Activated CD4-positive, alpha-beta T cell treated with anti-CD3 and anti-CD28 coated beads, Interleukin-2, amount 10 ng/mL, durations not matched to agents 7 days and 5 days (primary cell): Measurements from ENCODE around the gene TNNC2. TPM values are rescaled to one million over a fixed set of nuclear protein-coding genes. Genes with fewer than 3 reads are reported as not detected.
"Not testable (repeated sequence)": the region's sequence is repeated elsewhere in the genome, so short reads cannot be mapped to it uniquely, and the experiment has no call there.

Experiments used
- CTCF ChIA-PET: fragments of 350-600 bp; sonication (Branson Sonifier 250); formaldehyde crosslinking; loops from one replicate; lab custom pipeline; 2021; ENCODE audit warnings: antibody characterized with exemption; lab: Charles Lee
- POLR2A ChIA-PET: fragments of 350-600 bp; sonication (Branson Sonifier 250); formaldehyde crosslinking; loops from one replicate; lab custom pipeline; 2021; ENCODE audit warnings: antibody characterized with exemption; lab: Charles Lee
- DNase-seq: peaks from one replicate; pipeline ENCODE4 v3.0.0-alpha.2; 2020
- H3K27ac Mint-ChIP-seq: one replicate; pipeline ENCODE4 v1.8.0; 2021; ENCODE audit warnings: mild to moderate bottlenecking, moderate library complexity, mixed read lengths
- H3K27me3 Mint-ChIP-seq: one replicate; pipeline ENCODE4 v1.8.0; 2021; ENCODE audit warnings: mixed read lengths
- H3K36me3 Mint-ChIP-seq: one replicate; pipeline ENCODE4 v1.8.0; 2021; ENCODE audit warnings: low read depth, mixed read lengths
- H3K4me1 Mint-ChIP-seq: one replicate; pipeline ENCODE4 v1.8.0; 2021; ENCODE audit warnings: mixed read lengths
- H3K4me3 Mint-ChIP-seq: one replicate; pipeline ENCODE4 v1.8.0; 2021; ENCODE audit warnings: mild to moderate bottlenecking, moderate library complexity, mixed read lengths
- H3K9me3 Mint-ChIP-seq: one replicate; pipeline ENCODE4 v1.8.0; 2021; ENCODE audit warnings: mixed read lengths
- total RNA-seq, 2 experiments: library from RNA; stranded (reverse); gene quantifications; one replicate each; pipeline ENCODE4 v1.2.3, GENCODE V29; 2021

TNNC2 gene
- total RNA-seq, result not detected

GRCh38 chr20:45827030-45827652 is at the start of gene TNNC2:
TNNC2 (minus strand) TSS chr20:45827312; CDS start chr20:45827248, 64 bp downstream.
- CTCF ChIA-PET, result interaction anchor here (1.0 to 1.5 kb wide), 3 partner anchors 8 to 161 kb away, joined by 3 read pairs; no protein-coding TSS in a partner anchor
- Mint-ChIP-seq H3K27me3 (peaks cover 28% of the 10 kb centered on the region), H3K9me3 (no peaks in the 10 kb centered on the region), H3K4me3 (no peak within 1 kb of the TSS), H3K4me1 (peaks cover 19% of the 10 kb centered on the region), H3K27ac (no peak within 1 kb of the TSS), H3K36me3 (no peaks in the 10 kb centered on the region)
- POLR2A ChIA-PET, result no interaction called here
- no peak for DNase-seq

DNA sequence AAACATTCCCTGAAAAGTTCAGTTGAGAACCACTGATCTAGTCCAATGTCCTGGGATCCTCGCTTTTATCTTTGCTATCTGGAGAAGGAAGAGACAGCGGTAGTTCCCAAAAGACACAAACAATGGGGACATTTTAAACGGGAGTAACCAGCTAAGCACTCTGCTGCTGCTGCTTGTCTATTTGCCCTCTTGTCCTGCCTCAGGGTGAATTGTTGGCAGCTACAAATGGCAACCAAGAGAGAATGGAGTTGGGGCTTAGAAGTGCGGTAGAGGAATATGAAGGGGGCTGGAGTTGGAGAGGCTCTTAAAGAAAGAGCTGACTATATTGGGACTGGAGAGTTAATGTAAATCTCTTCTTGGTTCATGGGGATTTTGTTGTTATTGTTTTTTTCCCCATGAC is 47.5 kb upstream of the TNNC2 start:
- Mint-ChIP-seq H3K27me3 (no peaks in the 10 kb centered on the region), H3K4me1 (no peaks in the 10 kb centered on the region), H3K4me3 (no peak overlapping the region), H3K36me3 (peaks cover 7% of the 10 kb centered on the region), H3K27ac (no peak overlapping the region), H3K9me3 (no peaks in the 10 kb centered on the region)
- POLR2A ChIA-PET, result no interaction called here
- no peak for DNase-seq
- CTCF ChIA-PET, result interaction anchor here (0.7 to 1.7 kb wide), 4 partner anchors 10 to 46 kb away, joined by 3 to 4 read pairs (median 3); no protein-coding TSS in a partner anchor

GRCh38 chr20:45874104-45874481 is 47.0 kb upstream of the TNNC2 start:
- POLR2A ChIA-PET, H3K4me3 Mint-ChIP-seq, H3K36me3 Mint-ChIP-seq, H3K4me1 Mint-ChIP-seq, H3K27me3 Mint-ChIP-seq, DNase-seq, H3K9me3 Mint-ChIP-seq, H3K27ac Mint-ChIP-seq: not testable (repeated sequence)
- CTCF ChIA-PET, result interaction anchor here (0.7 to 1.7 kb wide), 5 partner anchors 9 to 47 kb away, joined by 3 to 4 read pairs (median 3); no protein-coding TSS in a partner anchor

DNA sequence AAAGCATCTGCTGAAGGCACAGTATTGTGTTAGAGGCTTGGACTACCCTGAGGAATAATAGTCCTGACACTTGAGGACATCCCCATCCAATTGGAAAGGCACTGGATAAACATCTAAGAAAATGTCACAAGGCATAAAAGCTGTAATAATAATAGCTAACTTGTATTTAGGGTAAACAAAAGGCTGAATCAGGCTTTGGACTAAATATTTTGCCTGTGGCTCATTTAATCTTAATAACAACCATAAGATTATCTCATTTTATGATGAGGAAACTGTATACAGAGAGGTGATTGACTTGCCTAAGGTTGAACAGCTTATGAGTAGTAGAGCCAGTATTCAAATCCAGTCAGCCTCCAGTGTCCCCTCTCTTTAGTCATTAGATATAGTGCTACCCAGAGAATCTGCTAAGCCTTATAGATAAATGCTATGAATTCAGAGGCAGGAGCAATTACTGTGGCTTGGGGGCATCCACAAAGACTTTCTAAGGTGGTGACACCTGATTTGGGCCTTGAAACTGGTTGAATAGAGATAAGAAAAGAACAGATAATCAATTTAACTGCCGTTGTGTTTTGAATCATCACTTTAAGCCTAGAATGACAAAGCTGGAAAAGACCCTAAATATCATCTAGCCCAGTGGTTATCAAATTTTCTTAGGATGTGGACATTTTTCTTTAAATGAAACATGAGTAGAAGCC is 46.4 kb upstream of the TNNC2 start:
- H3K9me3 Mint-ChIP-seq, result no peaks in the 10 kb centered on the region
- no peaks in the 10 kb centered on the region for H3K27me3 Mint-ChIP-seq
- peaks cover 6% of the 10 kb centered on the region for H3K36me3 Mint-ChIP-seq
- H3K27ac Mint-ChIP-seq, result no peak overlapping the region
- POLR2A ChIA-PET, result no interaction called here
- no peak overlapping the region for H3K4me3 Mint-ChIP-seq
- no peaks in the 10 kb centered on the region for H3K4me1 Mint-ChIP-seq
- CTCF ChIA-PET, result interaction anchor here (0.8 to 1.6 kb wide), 4 partner anchors 13 to 60 kb away, joined by 3 to 4 read pairs (median 3); no protein-coding TSS in a partner anchor
- DNase-seq, result no peak

DNA sequence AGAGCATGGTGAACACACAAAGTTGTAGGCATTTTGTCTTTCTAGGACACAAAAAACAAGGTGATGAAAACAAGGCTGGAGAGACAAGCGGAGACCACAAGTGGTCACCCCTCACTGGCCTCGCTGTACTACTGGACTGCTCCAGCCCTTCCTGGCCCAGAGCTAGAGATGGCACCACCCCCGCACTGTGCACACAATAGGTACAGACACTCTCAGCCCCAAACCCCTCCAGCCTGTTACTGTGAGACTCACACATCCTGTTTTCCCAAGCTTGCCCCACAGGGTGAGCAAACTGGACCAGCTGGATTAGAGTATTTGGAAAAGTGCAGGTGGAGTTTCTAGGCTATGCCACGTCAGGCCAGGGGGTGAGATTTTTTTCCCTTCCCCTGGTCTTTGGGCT is 45.5 kb upstream of the TNNC2 start:
- H3K27me3 Mint-ChIP-seq, result no peaks in the 10 kb centered on the region
- ChIA-PET CTCF (interaction anchor here (0.8 to 1.6 kb wide), 4 partner anchors 12 to 59 kb away, joined by 3 to 5 read pairs (median 4); partner anchors contain the start of genes CTSA and NEURL2), POLR2A (no interaction called here)

DNA sequence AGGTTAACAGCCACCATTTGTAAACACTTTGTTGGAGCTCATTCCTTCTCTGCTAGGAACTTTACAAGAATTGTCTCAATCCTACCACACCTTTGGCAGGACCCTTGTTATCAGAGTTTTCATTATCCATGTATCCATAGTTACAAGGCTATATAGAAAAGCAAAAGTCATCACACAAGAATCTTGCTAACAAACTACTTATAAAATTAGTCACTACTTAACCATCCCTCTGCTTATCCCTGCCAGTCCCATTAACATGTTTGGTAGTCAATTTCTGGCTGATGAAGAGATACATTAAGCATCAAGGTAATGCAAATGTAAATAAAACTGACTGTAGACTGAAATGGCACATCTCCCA is 40.7 kb upstream of the TNNC2 start:
- no peaks in the 10 kb centered on the region for H3K36me3 Mint-ChIP-seq
- no peak overlapping the region for H3K27ac Mint-ChIP-seq
- ChIA-PET CTCF (interaction anchor here (0.6 to 1.3 kb wide), 2 partner anchors 13 to 1178 kb away, joined by 3 read pairs; partner anchors contain the start of gene ZSWIM1), POLR2A (no interaction called here)
- DNase-seq, result no peak
- no peaks in the 10 kb centered on the region for H3K4me1 Mint-ChIP-seq
- H3K27me3 Mint-ChIP-seq, result no peaks in the 10 kb centered on the region
- no peaks in the 10 kb centered on the region for H3K9me3 Mint-ChIP-seq
- no peak overlapping the region for H3K4me3 Mint-ChIP-seq

More for the DNA sequence above, 45.5 kb upstream of the TNNC2 start:
- no peak overlapping the region for H3K4me3 Mint-ChIP-seq
- no peak for DNase-seq
- no peaks in the 10 kb centered on the region for H3K9me3 Mint-ChIP-seq
- no peak overlapping the region for H3K27ac Mint-ChIP-seq
- no peaks in the 10 kb centered on the region for H3K4me1 Mint-ChIP-seq
- H3K36me3 Mint-ChIP-seq, result peaks cover 6% of the 10 kb centered on the region

- no peaks in the 10 kb centered on the region for H3K36me3 Mint-ChIP-seq
- H3K27me3 Mint-ChIP-seq, result no peaks in the 10 kb centered on the region
- H3K4me3 Mint-ChIP-seq, result no peak overlapping the region
- POLR2A ChIA-PET, result interaction anchor here (1.2 kb wide), 1 partner anchor 13 kb away, joined by 3 read pairs; no protein-coding TSS in a partner anchor
- CTCF ChIA-PET, result interaction anchor here (1.3 kb wide), 1 partner anchor 14 kb away, joined by 3 read pairs; the partner anchor contains the start of gene ZSWIM1
- no peak for DNase-seq
- H3K4me1 Mint-ChIP-seq, result no peaks in the 10 kb centered on the region
- no peaks in the 10 kb centered on the region for H3K9me3 Mint-ChIP-seq
- no peak overlapping the region for H3K27ac Mint-ChIP-seq
Measured at GRCh38 chr20:45867136-45867818, 40.2 kb upstream of the TNNC2 start.

DNA sequence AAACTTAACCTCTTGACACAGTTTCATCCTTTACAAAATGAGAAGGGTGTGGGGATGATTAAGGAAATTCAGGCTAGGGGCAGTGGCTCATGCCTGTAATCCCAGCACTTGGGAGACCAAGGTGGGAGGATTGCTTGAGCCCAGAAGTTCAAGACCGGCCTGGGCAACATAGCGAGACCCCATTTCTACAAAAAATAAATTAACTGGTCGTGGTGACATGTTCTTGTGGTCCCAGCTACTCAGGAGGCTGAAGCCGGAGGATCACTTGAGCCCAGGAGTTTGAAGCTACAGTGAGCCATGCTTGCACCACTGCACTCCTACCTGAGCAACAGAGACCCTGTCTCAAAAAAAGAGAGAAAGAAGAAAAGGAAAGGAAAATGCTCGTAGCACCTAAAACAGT is 39.3 kb upstream of the TNNC2 start:
- DNase-seq, result no peak
- Mint-ChIP-seq H3K27ac (no peak overlapping the region), H3K9me3 (no peaks in the 10 kb centered on the region), H3K4me3 (no peak overlapping the region), H3K4me1 (no peaks in the 10 kb centered on the region), H3K27me3 (no peaks in the 10 kb centered on the region), H3K36me3 (no peaks in the 10 kb centered on the region)
- ChIA-PET POLR2A (interaction anchor here (1.2 kb wide), 1 partner anchor 14 kb away, joined by 3 read pairs; no protein-coding TSS in a partner anchor), CTCF (no interaction called here)

DNA sequence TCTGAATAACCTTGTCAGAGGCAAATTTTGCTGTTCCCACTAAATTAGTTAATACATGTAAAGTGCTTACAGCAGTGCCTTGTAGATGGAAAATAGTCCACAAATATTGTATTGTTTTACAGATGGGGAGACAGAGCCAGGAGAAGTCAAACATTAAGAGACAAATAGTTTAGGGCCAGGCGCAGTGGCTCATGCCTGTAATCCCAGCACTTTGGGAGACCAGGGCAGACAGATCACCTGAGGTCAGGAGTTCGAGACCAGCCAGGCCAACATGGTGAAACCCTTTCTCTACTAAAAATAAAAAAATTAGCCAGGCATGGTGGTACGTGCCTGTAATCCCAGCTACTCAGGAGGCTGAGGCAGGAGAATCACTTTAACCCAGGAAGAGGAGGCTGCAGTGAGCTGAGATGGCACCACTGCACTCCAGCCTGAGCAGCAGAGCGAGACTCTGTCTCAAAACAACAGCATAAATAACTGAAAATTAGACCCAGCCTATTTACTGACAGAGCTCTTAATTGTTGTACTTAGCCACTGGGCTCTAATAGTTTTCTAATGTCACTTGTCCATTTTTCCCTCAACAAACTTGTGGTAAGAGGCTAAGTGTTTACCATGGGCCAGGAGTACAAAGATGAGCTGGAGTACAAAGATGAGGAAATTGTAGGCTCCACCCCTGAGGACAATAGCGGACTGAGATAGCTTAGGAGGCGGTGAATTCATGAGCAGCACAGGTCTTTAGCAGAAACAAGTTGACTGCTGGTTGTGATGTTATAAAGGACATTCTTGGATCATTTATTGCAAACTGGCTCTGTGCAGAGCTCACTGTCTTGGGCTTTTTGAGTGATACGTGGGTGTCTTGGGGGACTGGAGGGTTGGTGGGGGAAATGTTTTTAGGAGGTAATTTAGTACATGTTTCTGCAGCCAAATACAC is 36.7 kb upstream of the TNNC2 start:
- Mint-ChIP-seq H3K4me3 (no peak overlapping the region), H3K36me3 (peaks cover 4% of the 10 kb centered on the region), H3K4me1 (peaks cover 14% of the 10 kb centered on the region), H3K9me3 (no peaks in the 10 kb centered on the region), H3K27ac (no peak overlapping the region), H3K27me3 (no peaks in the 10 kb centered on the region)
- ChIA-PET POLR2A (interaction anchor here (0.6 kb wide), 1 partner anchor 17 kb away, joined by 5 read pairs; the partner anchor contains the start of gene ZSWIM1), CTCF (interaction anchor here (0.8 to 1.4 kb wide), 5 partner anchors 14 to 33 kb away, joined by 3 to 6 read pairs (median 3); no protein-coding TSS in a partner anchor)
- no peak for DNase-seq

GRCh38 chr20:45861221-45862075 is 34.3 kb upstream of the TNNC2 start:
- no peak overlapping the region for H3K4me3 Mint-ChIP-seq
- no peaks in the 10 kb centered on the region for H3K9me3 Mint-ChIP-seq
- no peak for DNase-seq
- peaks cover 29% of the 10 kb centered on the region for H3K4me1 Mint-ChIP-seq
- no peaks in the 10 kb centered on the region for H3K27me3 Mint-ChIP-seq
- H3K36me3 Mint-ChIP-seq, result peaks cover 8% of the 10 kb centered on the region
- ChIA-PET POLR2A (no interaction called here), CTCF (interaction anchor here (0.8 to 1.1 kb wide), 2 partner anchors 13 to 60 kb away, joined by 3 to 4 read pairs; no protein-coding TSS in a partner anchor)
- no peak overlapping the region for H3K27ac Mint-ChIP-seq

GRCh38 chr20:45860560-45861220 is 33.6 kb upstream of the TNNC2 start:
- no peak for DNase-seq
- Mint-ChIP-seq H3K9me3 (no peaks in the 10 kb centered on the region), H3K27ac (no peak overlapping the region), H3K36me3 (peaks cover 8% of the 10 kb centered on the region), H3K4me3 (no peak overlapping the region), H3K27me3 (no peaks in the 10 kb centered on the region), H3K4me1 (peaks cover 35% of the 10 kb centered on the region)
- POLR2A ChIA-PET, result no interaction called here
- CTCF ChIA-PET, result no interaction called here
